Motor neuron (in vitro differentiated cells): ENCODE data around the gene INPP5J. TPM values are rescaled to one million over a fixed set of nuclear protein-coding genes. Genes with fewer than 3 reads are reported as not detected.

Source experiments
- ATAC-seq, 8 experiments: fragments of 200-7000 bp; cut with Tn5 transposase; replicated peaks in 6 of 8; 2 replicates each; pipeline ENCODE4 v1.8.0; 2021; ENCODE audit warnings: mild to moderate bottlenecking in 8 of 8, moderate library complexity in 8 of 8
- H3K27ac ChIP-seq, 2 donors: fragments of 250-450 bp; sonication (Bioruptor Pico); 2 replicates each; pipeline ENCODE4 v1.9.0; 2021; ENCODE audit warnings: antibody characterized with exemption in 2 of 2, mild to moderate bottlenecking in 2 of 2, moderate library complexity in 1 of 2
- H3K4me1 ChIP-seq, 2 donors: fragments of 250-450 bp; sonication (Bioruptor Pico); replicated peaks in 1 of 2; 2 replicates each; pipeline ENCODE4 v1.6.1; 2021; ENCODE audit warnings: antibody characterized with exemption in 2 of 2, mild to moderate bottlenecking in 2 of 2, moderate library complexity in 1 of 2
- H3K4me3 ChIP-seq, 5 donors: fragments of 250-450 bp; sonication (Bioruptor Pico); 2 replicates each; pipeline ENCODE4 v1.9.0; 2021; ENCODE audit warnings: antibody characterized with exemption in 5 of 5, mild to moderate bottlenecking in 5 of 5, moderate library complexity in 4 of 5
- WGBS, 10 experiments: fragments of 450-650 bp; shearing (Covaris generic); methylation state at CpG; one replicate each; pipeline ENCODE4 v1.0.0; 2022; 5-methylcytosine and 5-hydroxymethylcytosine counted together
- in situ Hi-C, 9 experiments: fragments of 400-800 bp; cut with MboI; loops; one replicate each; pipeline ENCODE4 v1.15.0; 2021; ENCODE audit warnings: low sequenced_read_pairs in 9 of 9, low pct_unique_long_range_greater_than_20kb in 2 of 9; ENCODE audit not compliant: unreplicated experiment in 9 of 9
- total RNA-seq, 8 experiments: library from RNA; unstranded; fragments of 300-600 nt; gene quantifications; 2 replicates each; pipeline versions ENCODE4 v1.2.3 to v1.2.4, GENCODE V29; 2022

INPP5J gene
- total RNA-seq, 8 experiments from 2014 or later = 1.2 to 6.0 (median 3.6) TPM

GRCh38 chr22:31176923-31177322, 54.2 kb downstream of the INPP5J start:
- Histone ChIP-seq H3K27ac (no peak overlapping the region), H3K4me1 (no peaks in the 10 kb centered on the region), H3K4me3 (no peak overlapping the region)
- no peak for ATAC-seq
- 60 to 100% (median 80%) methylated on average over 1 of the region's 1 CpG; no CpG with 5 or more reads in 5 of the 10 experiments for WGBS, 10 experiments
- in situ Hi-C loops = no loop called here

- in situ Hi-C loops = no loop called here
- H3K4me1 ChIP-seq = no peaks in the 10 kb centered on the region
- no peak overlapping the region for H3K27ac ChIP-seq
- 31 to 100% (median 79%) methylated on average over 1 to 6 of the region's 6 CpGs; no CpG with 5 or more reads in 2 of the 10 experiments for WGBS, 10 experiments
- peak in 3 of 8 experiments; percentile 39 to 64 (median 53) for ATAC-seq
- H3K4me3 ChIP-seq = no peak overlapping the region
Measured at GRCh38 chr22:31177420-31178162, 54.8 kb downstream of the INPP5J start.

GRCh38 chr22:31178859-31179258, 56.1 kb downstream of the INPP5J start:
- 72 to 100% (median 100%) methylated on average over 1 to 2 of the region's 2 CpGs for WGBS, 10 experiments

GRCh38 chr22:31179345-31179744, 56.6 kb downstream of the INPP5J start:
- in situ Hi-C loops = no loop called here
- Histone ChIP-seq H3K27ac (no peak overlapping the region), H3K4me1 (no peaks in the 10 kb centered on the region), H3K4me3 (no peak overlapping the region)
- 20 to 80% methylated on average over 1 of the region's 1 CpG; no CpG with 5 or more reads in 8 of the 10 experiments for WGBS, 10 experiments
- ATAC-seq = peak in 4 of 8 experiments; percentile 64 to 95 (median 92)

More at GRCh38 chr22:31178859-31179258, 56.1 kb downstream of the INPP5J start:
- no peak overlapping the region for H3K4me3 ChIP-seq
- no peak overlapping the region for H3K27ac ChIP-seq
- in situ Hi-C loops = no loop called here
- ATAC-seq = no peak
- no peaks in the 10 kb centered on the region for H3K4me1 ChIP-seq

- ATAC-seq = no peak
- Histone ChIP-seq H3K27ac (no peak overlapping the region), H3K4me3 (no peak overlapping the region), H3K4me1 (no peaks in the 10 kb centered on the region)
- no CpG with 5 or more reads among the region's 30 CpGs for WGBS, 10 experiments
- in situ Hi-C loops = no loop called here
Measured at GRCh38 chr22:31184015-31184414, 61.2 kb downstream of the INPP5J start.

Other genes starting within 250 kb of the INPP5J start
- gene MORC2, start 154.2 kb upstream of the INPP5J start, total RNA-seq = 10 to 100 TPM; 17.5 to 38.5 (median 28.3) TPM
- 10 to 100 TPM; 50.0 to 98.1 (median 76.4) TPM for gene TUG1, start 153.7 kb upstream of the INPP5J start, total RNA-seq
- 10 to 100 TPM in 4 of 8 experiments, 1 to 10 TPM in 4; 3.2 to 16.9 (median 9.9) TPM for gene SMTN, start 41.6 kb upstream of the INPP5J start, total RNA-seq
- 100 to 1,000 TPM in 2 of 8 experiments, 10 to 100 TPM in 6; 17.1 to 366 (median 42.5) TPM for gene SELENOM, start 15.4 kb upstream of the INPP5J start, total RNA-seq
- gene PLA2G3, start 17.5 kb downstream of the INPP5J start, total RNA-seq = under 1 TPM; 0.05 to 0.90 (median 0.29) TPM
- 10 to 100 TPM; 15.9 to 34.7 (median 18.1) TPM for gene RNF185, start 37.2 kb downstream of the INPP5J start, total RNA-seq
- gene LIMK2, start 89.3 kb downstream of the INPP5J start, total RNA-seq = 10 to 100 TPM; 10.1 to 58.5 (median 26.3) TPM
- gene PIK3IP1, start 169.5 kb downstream of the INPP5J start, total RNA-seq = 10 to 100 TPM in 1 of 8 experiments, 1 to 10 TPM in 7; 2.4 to 15.9 (median 5.6) TPM
- 10 to 100 TPM in 7 of 8 experiments, 1 to 10 TPM in 1; 4.7 to 69.6 (median 31.9) TPM for gene PATZ1, start 223.4 kb downstream of the INPP5J start, total RNA-seq